Endometrium (tissue), 2 donors: ENCODE results near the gene TLE1.

Experiments
- FAIRE-seq: peaks from 2 replicates; lab custom pipeline; 2012; peaks lifted over from hg19 to GRCh38; lab: Jason Lieb, UNC
- donor health status: control.
- donor health status: control.

Gene TLE1

GRCh38 chr9:81573415-81574321 is 115.7 kb downstream of the TLE1 start:
- FAIRE-seq, result no peak

GRCh38 chr9:81570083-81570482 is 119.3 kb downstream of the TLE1 start:
- FAIRE-seq, result no peak

GRCh38 chr9:81566074-81566698 is 123.2 kb downstream of the TLE1 start:
- FAIRE-seq, result no peak

GRCh38 chr9:81565609-81566008 is 123.7 kb downstream of the TLE1 start:
- no peak for FAIRE-seq

- FAIRE-seq, result no peak
Measured at GRCh38 chr9:81565144-81565543, 124.2 kb downstream of the TLE1 start.

- no peak for FAIRE-seq
Measured at GRCh38 chr9:81564632-81565031, 124.7 kb downstream of the TLE1 start.

GRCh38 chr9:81563739-81564138 is 125.6 kb downstream of the TLE1 start:
- no peak for FAIRE-seq

GRCh38 chr9:81563020-81563407 is 126.3 kb downstream of the TLE1 start:
- no peak for FAIRE-seq

GRCh38 chr9:81562231-81563019 is 126.9 kb downstream of the TLE1 start:
- FAIRE-seq, result no peak

- FAIRE-seq, result no peak
Measured at GRCh38 chr9:81560851-81561732, 128.3 kb downstream of the TLE1 start.

GRCh38 chr9:81559709-81560108 is 129.6 kb downstream of the TLE1 start:
- FAIRE-seq, result no peak

- no peak for FAIRE-seq
Measured at GRCh38 chr9:81559197-81559596, 130.2 kb downstream of the TLE1 start.

- peak; percentile 68 for FAIRE-seq
Measured at GRCh38 chr9:81558091-81558830, 131.1 kb downstream of the TLE1 start.

- FAIRE-seq, result no peak
Measured at GRCh38 chr9:81557452-81558090, 131.8 kb downstream of the TLE1 start.

- FAIRE-seq, result no peak
Measured at GRCh38 chr9:81556923-81557322, 132.4 kb downstream of the TLE1 start.

GRCh38 chr9:81552581-81552991 is 136.8 kb downstream of the TLE1 start:
- no peak for FAIRE-seq

GRCh38 chr9:81550207-81550583 is 139.2 kb downstream of the TLE1 start:
- no peak for FAIRE-seq

GRCh38 chr9:81549500-81550206 is 139.7 kb downstream of the TLE1 start:
- FAIRE-seq, result no peak

- peak; percentile 29 for FAIRE-seq
Measured at GRCh38 chr9:81548911-81549310, 140.4 kb downstream of the TLE1 start.

GRCh38 chr9:81546489-81546888 is 142.9 kb downstream of the TLE1 start:
- no peak for FAIRE-seq
